K562 (cell line): ENCODE measurements around the gene ASB10.

Source experiments
- CBX3 ChIP-seq, 2 experiments: IDR thresholded peaks; 1 replicate in 1 of 2; 2 replicates in 1 of 2; pipeline ENCODE4 v1.6.1; 2012; ENCODE audit warnings: inconsistent platforms in 2 of 2, low read length in 2 of 2, borderline replicate concordance in 1 of 2, control low read depth in 1 of 2
- CCAR2 ChIP-seq: fragments of 200-400 bp; formaldehyde crosslinking; IDR thresholded peaks from 2 replicates; pipeline ENCODE4 v1.6.1; 2017; ENCODE audit warnings: mild to moderate bottlenecking, low read depth, low read length
- HDAC6 ChIP-seq: IDR thresholded peaks from 2 replicates; pipeline ENCODE4 v1.6.1; 2012; ENCODE audit warnings: low read depth, mild to moderate bottlenecking, control low read depth, inconsistent platforms, low read length, moderate library complexity
- NBN ChIP-seq: fragments of 450-650 bp; IDR thresholded peaks from 2 replicates; pipeline ENCODE4 v1.6.1; 2016; ENCODE audit warnings: low read depth, mild to moderate bottlenecking
- NFYB ChIP-seq: IDR thresholded peaks from 2 replicates; pipeline ENCODE4 v1.6.1; 2011; ENCODE audit warnings: mild to moderate bottlenecking, moderate library complexity; ENCODE audit not compliant: insufficient read length; ENCODE audit errors: extremely low read depth
- RBM39 ChIP-seq: fragments of 200-400 bp; formaldehyde crosslinking; optimal IDR thresholded peaks from 2 replicates; pipeline ENCODE3; 2018; ENCODE audit warnings: low read depth, low read length
- SIN3A ChIP-seq, 2 experiments: fragments of 150-350 bp in 1 of 2; IDR thresholded peaks; 2 replicates each; pipeline ENCODE4 v1.6.1; 2011 to 2016; ENCODE audit warnings: borderline replicate concordance in 2 of 2, low read depth in 2 of 2, low read length in 2 of 2, mild to moderate bottlenecking in 2 of 2, moderate library complexity in 2 of 2; ENCODE audit not compliant: control insufficient read depth in 1 of 2
- STAG1 ChIP-seq: sonication (generic); formaldehyde crosslinking; IDR thresholded peaks from 2 replicates; pipeline ENCODE4 v1.5.0; 2020; ENCODE audit warnings: missing genetic modification reagents, borderline replicate concordance
- TEAD4 ChIP-seq, 2 experiments: sonication (generic) in 1 of 2; formaldehyde crosslinking in 1 of 2; IDR thresholded peaks; 2 replicates each; pipeline versions ENCODE4 v1.6.1 to v1.8.0; 2012 to 2022; ENCODE audit warnings: borderline replicate concordance in 1 of 2, inconsistent platforms in 1 of 2, low read length in 1 of 2, mild to moderate bottlenecking in 1 of 2, missing genetic modification reagents in 1 of 2
- ZFP30 ChIP-seq: fragments of 250-450 bp; sonication (Bioruptor Pico); IDR thresholded peaks from 2 replicates; pipeline ENCODE4 v1.8.0; 2022; ENCODE audit warnings: moderate library complexity, mild to moderate bottlenecking, inconsistent platforms, borderline replicate concordance
- ZNF175 ChIP-seq: fragments of 200-800 bp; sonication (Bioruptor generic); IDR thresholded peaks from 2 replicates; pipeline ENCODE4 v1.6.1; 2016; ENCODE audit warnings: low read depth, mild to moderate bottlenecking, missing genetic modification characterization, missing compliant biosample characterization
- TF ChIP-seq, protein P1 (sequence below), 3 experiments: IDR thresholded peaks in 2 of 3; conservative IDR thresholded peaks in 1 of 3; 2 replicates each; pipeline ENCODE4 v1.5.1; 2011 to 2012; ENCODE audit warnings: low read length in 3 of 3, mild to moderate bottlenecking in 3 of 3, control low read depth in 2 of 3, improper control_type of control experiment in 1 of 3, inconsistent platforms in 1 of 3, low read depth in 1 of 3, mixed read lengths in 1 of 3, moderate library complexity in 1 of 3; ENCODE audit not compliant: insufficient read depth in 2 of 3

DNA sequence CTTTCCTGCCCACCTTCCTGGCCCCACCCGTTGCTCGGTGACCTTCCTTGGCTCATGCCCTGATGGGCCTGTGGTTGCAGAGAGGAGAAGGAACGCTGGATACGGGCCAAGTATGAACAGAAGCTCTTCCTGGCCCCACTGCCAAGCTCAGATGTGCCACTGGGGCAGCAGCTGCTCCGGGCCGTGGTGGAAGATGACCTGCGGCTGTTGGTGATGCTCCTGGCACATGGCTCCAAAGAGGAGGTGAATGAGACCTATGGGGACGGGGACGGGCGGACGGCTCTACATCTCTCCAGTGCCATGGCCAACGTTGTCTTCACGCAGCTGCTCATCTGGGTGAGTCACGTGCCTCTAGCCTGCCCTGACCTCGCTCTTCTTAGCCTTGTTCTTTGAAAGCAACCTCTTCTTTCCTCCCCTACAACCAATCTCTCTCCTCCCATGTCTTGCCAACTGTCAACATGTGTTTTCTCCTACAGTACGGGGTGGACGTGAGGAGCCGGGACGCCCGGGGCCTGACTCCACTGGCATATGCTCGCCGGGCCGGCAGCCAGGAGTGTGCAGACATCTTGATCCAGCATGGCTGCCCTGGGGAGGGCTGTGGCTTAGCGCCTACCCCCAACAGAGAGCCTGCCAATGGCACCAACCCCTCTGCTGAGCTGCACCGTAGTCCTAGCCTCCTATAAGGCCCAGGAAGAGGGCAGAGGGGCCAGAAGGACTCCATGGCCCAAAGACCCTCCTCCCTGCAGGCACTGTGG lies 43.6 kb downstream of the ASB10 start:
- no peak for TF ChIP-seq STAG1
- no peak for TF ChIP-seq CCAR2
- TF ChIP-seq ZNF175 (CRISPR knock-in tag), result no peak
- no peak for TF ChIP-seq NFYB
- TF ChIP-seq HDAC6, result no peak
- no peak for TF ChIP-seq CBX3 (IDR thresholded peaks at IDR 0.05; ENCODE audit: borderline replicate concordance in 1 of 2, low read length in 2 of 2)
- TF ChIP-seq RBM39, result no peak
- no peak for TF ChIP-seq TEAD4 (IDR thresholded peaks at IDR 0.05; ENCODE audit: low read length)
- no peak for TF ChIP-seq TEAD4 (CRISPR knock-in tag; IDR thresholded peaks at IDR 0.05; ENCODE audit: borderline replicate concordance)
- TF ChIP-seq SIN3A (IDR thresholded peaks at IDR 0.05; ENCODE audit: borderline replicate concordance in 2 of 2, control insufficient read depth in 1 of 2, low read depth in 2 of 2, low read length in 2 of 2), result no peak
- no peak for TF ChIP-seq ZFP30
- TF ChIP-seq, protein P1, sequence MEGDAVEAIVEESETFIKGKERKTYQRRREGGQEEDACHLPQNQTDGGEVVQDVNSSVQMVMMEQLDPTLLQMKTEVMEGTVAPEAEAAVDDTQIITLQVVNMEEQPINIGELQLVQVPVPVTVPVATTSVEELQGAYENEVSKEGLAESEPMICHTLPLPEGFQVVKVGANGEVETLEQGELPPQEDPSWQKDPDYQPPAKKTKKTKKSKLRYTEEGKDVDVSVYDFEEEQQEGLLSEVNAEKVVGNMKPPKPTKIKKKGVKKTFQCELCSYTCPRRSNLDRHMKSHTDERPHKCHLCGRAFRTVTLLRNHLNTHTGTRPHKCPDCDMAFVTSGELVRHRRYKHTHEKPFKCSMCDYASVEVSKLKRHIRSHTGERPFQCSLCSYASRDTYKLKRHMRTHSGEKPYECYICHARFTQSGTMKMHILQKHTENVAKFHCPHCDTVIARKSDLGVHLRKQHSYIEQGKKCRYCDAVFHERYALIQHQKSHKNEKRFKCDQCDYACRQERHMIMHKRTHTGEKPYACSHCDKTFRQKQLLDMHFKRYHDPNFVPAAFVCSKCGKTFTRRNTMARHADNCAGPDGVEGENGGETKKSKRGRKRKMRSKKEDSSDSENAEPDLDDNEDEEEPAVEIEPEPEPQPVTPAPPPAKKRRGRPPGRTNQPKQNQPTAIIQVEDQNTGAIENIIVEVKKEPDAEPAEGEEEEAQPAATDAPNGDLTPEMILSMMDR (IDR thresholded peaks at IDR 0.05 in 2 of 3, conservative IDR thresholded peaks at IDR 0.05 in 1 of 3; ENCODE audit: insufficient read depth in 2 of 3, low read depth in 1 of 3, low read length in 3 of 3), result no peak
- no peak for TF ChIP-seq NBN
